Adrenal gland (tissue), 5 donors: ENCODE results near the gene LINGO4.

Experiments used
- CTCF ChIP-seq, 6 experiments: fragments of 450-650 bp in 4 of 6; fragments of 200-600 bp in 2 of 6; sonication (generic) in 1 of 6; IDR thresholded peaks; 1 replicate in 5 of 6; 2 replicates in 1 of 6; pipeline versions ENCODE4 v1.5.1 to v1.8.0; 2016 to 2021; ENCODE audit warnings: antibody characterized with exemption in 6 of 6, mild to moderate bottlenecking in 2 of 6, moderate library complexity in 1 of 6
- POLR2A ChIP-seq, 2 donors: fragments of 450-650 bp; IDR thresholded peaks; one replicate each; pipeline ENCODE4 v1.6.1; 2017; ENCODE audit warnings: antibody characterized with exemption in 2 of 2, mild to moderate bottlenecking in 2 of 2, moderate library complexity in 1 of 2
- donor health status: DM: no; HTN: no; CAD: no.

- TF ChIP-seq POLR2A (IDR thresholded peaks at IDR 0.05) (no peak), CTCF (IDR thresholded peaks at IDR 0.05) (no peak)
Measured at GRCh38 chr1:151825751-151826660, 20.8 kb upstream of the LINGO4 start.
